MCF 10A (cell line): ENCODE measurements around the gene SRCIN1. TPM values are rescaled to one million over a fixed set of nuclear protein-coding genes. Genes with fewer than 3 reads are reported as not detected.

Experiments used
- BruUV-seq: library from RNA; stranded (reverse); fragments of 400-500 nt; replicated peaks from 2 replicates; lab custom pipeline; 2021; lab: Mats Ljungman, UMichigan
- CTCF ChIA-PET: fragments of 300-600 bp; sonication (Branson Sonifier 250); formaldehyde crosslinking; extraction: SDS; loops from one replicate; lab custom pipeline; 2021; ENCODE audit warnings: antibody characterized with exemption, inconsistent platforms; lab: Yijun Ruan, JAX
- POLR2A ChIA-PET: fragments of 300-600, 350-650 bp; sonication (Branson Sonifier 250); formaldehyde crosslinking; extraction: SDS; loops from one replicate; lab custom pipeline; 2020; ENCODE audit warnings: antibody characterized with exemption, inconsistent platforms; lab: Yijun Ruan, JAX
- DNase-seq: peaks from one replicate; pipeline ENCODE4 v3.0.0-alpha.2; 2018; ENCODE audit not compliant: unreplicated experiment
- H3K27ac Mint-ChIP-seq: one replicate; pipeline ENCODE4 v1.8.0; 2022; ENCODE audit warnings: mild to moderate bottlenecking, low read depth, mixed read lengths; ENCODE audit not compliant: unreplicated experiment
- H3K27me3 Mint-ChIP-seq: one replicate; pipeline ENCODE4 v1.8.0; 2022; ENCODE audit warnings: mixed read lengths; ENCODE audit not compliant: insufficient read depth, unreplicated experiment
- H3K36me3 Mint-ChIP-seq: one replicate; pipeline ENCODE4 v1.8.0; 2022; ENCODE audit warnings: mild to moderate bottlenecking, moderate library complexity, mixed read lengths; ENCODE audit not compliant: insufficient read depth, unreplicated experiment
- H3K4me1 Mint-ChIP-seq: one replicate; pipeline ENCODE4 v1.8.0; 2022; ENCODE audit warnings: mixed read lengths; ENCODE audit not compliant: insufficient read depth, unreplicated experiment
- H3K4me3 Mint-ChIP-seq: one replicate; pipeline ENCODE4 v1.8.0; 2022; ENCODE audit warnings: mild to moderate bottlenecking, moderate library complexity, mixed read lengths; ENCODE audit not compliant: unreplicated experiment
- H3K9me3 Mint-ChIP-seq: one replicate; pipeline ENCODE4 v1.8.0; 2022; ENCODE audit warnings: mixed read lengths; ENCODE audit not compliant: unreplicated experiment
- intact Hi-C: fragments of 100-400 bp; cut with micrococcal nuclease; formaldehyde crosslinking; loops from 2 replicates; pipeline ENCODE4 v1.14.1; 2022
- total RNA-seq: library from RNA; stranded (reverse); gene quantifications from 2 replicates; pipeline ENCODE4 v1.2.3, GENCODE V29; 2022
- TF ChIP-seq, protein P1 (sequence below): fragments of 200-600 bp; IDR thresholded peaks from one replicate; pipeline ENCODE4 v1.8.0; 2022; ENCODE audit warnings: antibody characterized with exemption, mild to moderate bottlenecking; ENCODE audit not compliant: unreplicated experiment

SRCIN1 gene
- total RNA-seq, 1 experiment from 2014 or later = 5.7 TPM

DNA sequence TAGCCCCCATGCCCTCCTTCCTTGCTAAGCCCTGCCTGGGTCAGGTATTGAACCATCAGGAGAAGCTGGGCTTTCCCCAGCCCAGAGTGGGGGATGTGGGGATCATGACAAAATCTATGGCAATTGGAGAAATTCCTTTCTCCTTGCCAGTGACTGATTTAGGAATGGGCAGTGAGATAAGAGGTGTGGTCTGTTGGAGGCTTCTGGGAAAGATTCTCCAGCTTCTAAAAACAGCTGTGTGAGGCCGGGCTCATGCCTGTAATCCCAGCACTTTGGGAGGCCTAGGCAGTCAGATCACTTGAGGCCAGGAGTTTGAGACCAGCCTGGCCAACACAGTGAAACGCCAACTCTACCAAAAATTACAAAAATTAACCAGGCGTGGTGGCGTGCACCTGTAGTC lies 69.1 kb downstream of the SRCIN1 start:
- TF ChIP-seq, protein P1, sequence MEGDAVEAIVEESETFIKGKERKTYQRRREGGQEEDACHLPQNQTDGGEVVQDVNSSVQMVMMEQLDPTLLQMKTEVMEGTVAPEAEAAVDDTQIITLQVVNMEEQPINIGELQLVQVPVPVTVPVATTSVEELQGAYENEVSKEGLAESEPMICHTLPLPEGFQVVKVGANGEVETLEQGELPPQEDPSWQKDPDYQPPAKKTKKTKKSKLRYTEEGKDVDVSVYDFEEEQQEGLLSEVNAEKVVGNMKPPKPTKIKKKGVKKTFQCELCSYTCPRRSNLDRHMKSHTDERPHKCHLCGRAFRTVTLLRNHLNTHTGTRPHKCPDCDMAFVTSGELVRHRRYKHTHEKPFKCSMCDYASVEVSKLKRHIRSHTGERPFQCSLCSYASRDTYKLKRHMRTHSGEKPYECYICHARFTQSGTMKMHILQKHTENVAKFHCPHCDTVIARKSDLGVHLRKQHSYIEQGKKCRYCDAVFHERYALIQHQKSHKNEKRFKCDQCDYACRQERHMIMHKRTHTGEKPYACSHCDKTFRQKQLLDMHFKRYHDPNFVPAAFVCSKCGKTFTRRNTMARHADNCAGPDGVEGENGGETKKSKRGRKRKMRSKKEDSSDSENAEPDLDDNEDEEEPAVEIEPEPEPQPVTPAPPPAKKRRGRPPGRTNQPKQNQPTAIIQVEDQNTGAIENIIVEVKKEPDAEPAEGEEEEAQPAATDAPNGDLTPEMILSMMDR = no peak
- POLR2A ChIA-PET = no interaction called here
- no peak for DNase-seq
- Mint-ChIP-seq H3K4me3 (no peak overlapping the region), H3K27ac (no peak overlapping the region), H3K9me3 (no peaks in the 10 kb centered on the region), H3K36me3 (peaks cover 5% of the 10 kb centered on the region), H3K4me1 (no peaks in the 10 kb centered on the region), H3K27me3 (peaks cover 41% of the 10 kb centered on the region)
- no TSS peak for BruUV-seq
- CTCF ChIA-PET = interaction anchor here (0.5 to 1.2 kb wide), 4 partner anchors 13 to 133 kb away, joined by 3 to 4 read pairs (median 3); no protein-coding TSS in a partner anchor
- intact Hi-C loops = no loop called here

GRCh38 chr17:38535886-38536285 lies 69.9 kb downstream of the SRCIN1 start:
- H3K9me3 Mint-ChIP-seq = no peaks in the 10 kb centered on the region
- no peaks in the 10 kb centered on the region for H3K4me1 Mint-ChIP-seq
- H3K4me3 Mint-ChIP-seq = no peak overlapping the region
- intact Hi-C loops = no loop called here
- POLR2A ChIA-PET = no interaction called here
- BruUV-seq = no TSS peak
- peaks cover 5% of the 10 kb centered on the region for H3K36me3 Mint-ChIP-seq
- CTCF ChIA-PET = interaction anchor here (1.2 kb wide), 1 partner anchor 22 kb away, joined by 3 read pairs; no protein-coding TSS in a partner anchor
- TF ChIP-seq, protein P1 = no peak
- no peak for DNase-seq
- no peak overlapping the region for H3K27ac Mint-ChIP-seq
- peaks cover 37% of the 10 kb centered on the region for H3K27me3 Mint-ChIP-seq

DNA sequence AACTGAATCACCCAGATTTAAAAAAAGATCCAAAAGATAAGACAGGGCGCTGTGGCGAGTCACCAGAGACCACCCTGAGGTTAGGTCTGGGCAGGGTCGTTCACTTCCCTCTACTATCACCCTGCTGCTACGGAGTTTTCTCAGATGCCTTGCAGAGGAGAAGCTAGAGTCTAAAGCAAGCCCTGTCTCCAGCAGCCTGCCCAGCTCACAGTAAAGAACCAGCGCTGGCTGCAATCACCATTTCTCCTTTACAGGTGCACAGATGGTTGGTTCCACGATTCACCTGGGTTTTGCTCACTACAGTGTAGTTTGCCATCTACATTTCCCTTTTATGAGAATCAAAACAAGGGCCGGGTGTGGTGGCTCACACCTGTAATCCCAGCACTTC lies 71.3 kb downstream of the SRCIN1 start:
- BruUV-seq = no TSS peak
- H3K27me3 Mint-ChIP-seq = peaks cover 51% of the 10 kb centered on the region
- no peaks in the 10 kb centered on the region for H3K4me1 Mint-ChIP-seq
- intact Hi-C loops = no loop called here
- peaks cover 5% of the 10 kb centered on the region for H3K36me3 Mint-ChIP-seq
- H3K4me3 Mint-ChIP-seq = no peak overlapping the region
- TF ChIP-seq, protein P1 = no peak
- CTCF ChIA-PET = interaction anchor here (0.6 to 1.1 kb wide), 2 partner anchors 24 to 111 kb away, joined by 3 to 4 read pairs; no protein-coding TSS in a partner anchor
- no peaks in the 10 kb centered on the region for H3K9me3 Mint-ChIP-seq
- no peak for DNase-seq
- H3K27ac Mint-ChIP-seq = no peak overlapping the region
- POLR2A ChIA-PET = no interaction called here

GRCh38 chr17:38533866-38534497 lies 71.8 kb downstream of the SRCIN1 start:
- TF ChIP-seq, protein P1 = no peak
- CTCF ChIA-PET = interaction anchor here (0.6 to 1.1 kb wide), 2 partner anchors 25 to 112 kb away, joined by 3 to 4 read pairs; no protein-coding TSS in a partner anchor
- intact Hi-C loops = no loop called here
- POLR2A ChIA-PET = no interaction called here
- no peak for DNase-seq
- Mint-ChIP-seq H3K27me3 (peaks cover 53% of the 10 kb centered on the region), H3K4me3 (no peak overlapping the region), H3K9me3 (no peaks in the 10 kb centered on the region), H3K36me3 (peaks cover 5% of the 10 kb centered on the region), H3K27ac (no peak overlapping the region), H3K4me1 (no peaks in the 10 kb centered on the region)
- BruUV-seq = no TSS peak
